ENCODE results near the gene QRICH1. TPM values are rescaled to one million over a fixed set of nuclear protein-coding genes. Genes with fewer than 3 reads are reported as not detected.

QRICH1 gene
- total and polyA plus RNA-seq, 2 donors (not counting 1 experiment from before 2014, with no cell fraction given) = 48.7 to 59.0 TPM

GRCh38 chr3:48999085-48999858 lies 94.6 kb downstream of the QRICH1 start:
- no peak overlapping the region for H3K4me3 ChIP-seq (replicated peaks in 1 of 4; ENCODE audit: control extremely low read depth in 1 of 4, insufficient read depth in 1 of 4, low read depth in 3 of 4, low read length in 4 of 4)
- no peaks in the 10 kb centered on the region for H3K27me3 ChIP-seq (ENCODE audit: control insufficient read depth, insufficient read depth, low read length)
- H3K79me2 ChIP-seq (ENCODE audit: control insufficient read depth, insufficient read depth, low read length) = no peaks in the 10 kb centered on the region
- H3K27ac ChIP-seq (ENCODE audit: insufficient read depth, low read length) = no peak overlapping the region
- H3K9me3 ChIP-seq (ENCODE audit: control insufficient read depth, insufficient read depth, low read depth, low read length) = no peaks in the 10 kb centered on the region
- H3K4me1 ChIP-seq (ENCODE audit: control insufficient read depth, extremely low read depth, insufficient read depth, low read length) = no peaks in the 10 kb centered on the region
- H4K20me1 ChIP-seq (ENCODE audit: control insufficient read depth, extremely low read depth, insufficient read depth, low read length) = no peaks in the 10 kb centered on the region
- no peak overlapping the region for H3K9ac ChIP-seq (ENCODE audit: insufficient read depth, low read length)
- TF ChIP-seq CTCF (conservative IDR thresholded peaks at IDR 0.05 in 1 of 2, IDR thresholded peaks at IDR 0.05 in 1 of 2; ENCODE audit: low read depth in 1 of 2, low read length in 2 of 2) = no peak
- no peak for TF ChIP-seq EZH2 (IDR thresholded peaks at IDR 0.05; ENCODE audit: low read length, missing control alignments)
- H3K36me3 ChIP-seq (ENCODE audit: control insufficient read depth, insufficient read depth, low read length) = no peaks in the 10 kb centered on the region
- no peak overlapping the region for H3K4me2 ChIP-seq (ENCODE audit: extremely low read depth, insufficient read depth, low read length)
- H2AFZ ChIP-seq (ENCODE audit: low read length) = no peak overlapping the region
- DNase-seq (ENCODE audit: low read depth in 2 of 2) = no peak

- H3K27ac ChIP-seq (ENCODE audit: insufficient read depth, low read length) = no peak overlapping the region
- H3K4me1 ChIP-seq (ENCODE audit: control insufficient read depth, extremely low read depth, insufficient read depth, low read length) = no peaks in the 10 kb centered on the region
- H4K20me1 ChIP-seq (ENCODE audit: control insufficient read depth, extremely low read depth, insufficient read depth, low read length) = no peaks in the 10 kb centered on the region
- peaks cover 3% of the 10 kb centered on the region for H3K79me2 ChIP-seq (ENCODE audit: control insufficient read depth, insufficient read depth, low read length)
- no peaks in the 10 kb centered on the region for H3K36me3 ChIP-seq (ENCODE audit: control insufficient read depth, insufficient read depth, low read length)
- H2AFZ ChIP-seq (ENCODE audit: low read length) = no peak overlapping the region
- H3K9ac ChIP-seq (ENCODE audit: insufficient read depth, low read length) = no peak overlapping the region
- H3K4me3 ChIP-seq (replicated peaks in 1 of 4; ENCODE audit: control extremely low read depth in 1 of 4, insufficient read depth in 1 of 4, low read depth in 3 of 4, low read length in 4 of 4) = no peak overlapping the region
- no peak for DNase-seq (ENCODE audit: low read depth in 2 of 2)
- H3K9me3 ChIP-seq (ENCODE audit: control insufficient read depth, insufficient read depth, low read depth, low read length) = no peaks in the 10 kb centered on the region
- no peaks in the 10 kb centered on the region for H3K27me3 ChIP-seq (ENCODE audit: control insufficient read depth, insufficient read depth, low read length)
- TF ChIP-seq CTCF (conservative IDR thresholded peaks at IDR 0.05 in 1 of 2, IDR thresholded peaks at IDR 0.05 in 1 of 2; ENCODE audit: low read depth in 1 of 2, low read length in 2 of 2) (no peak), EZH2 (IDR thresholded peaks at IDR 0.05; ENCODE audit: low read length, missing control alignments) (no peak)
- H3K4me2 ChIP-seq (ENCODE audit: extremely low read depth, insufficient read depth, low read length) = no peak overlapping the region
Measured at GRCh38 chr3:48997714-48998637, 95.9 kb downstream of the QRICH1 start.

DNA sequence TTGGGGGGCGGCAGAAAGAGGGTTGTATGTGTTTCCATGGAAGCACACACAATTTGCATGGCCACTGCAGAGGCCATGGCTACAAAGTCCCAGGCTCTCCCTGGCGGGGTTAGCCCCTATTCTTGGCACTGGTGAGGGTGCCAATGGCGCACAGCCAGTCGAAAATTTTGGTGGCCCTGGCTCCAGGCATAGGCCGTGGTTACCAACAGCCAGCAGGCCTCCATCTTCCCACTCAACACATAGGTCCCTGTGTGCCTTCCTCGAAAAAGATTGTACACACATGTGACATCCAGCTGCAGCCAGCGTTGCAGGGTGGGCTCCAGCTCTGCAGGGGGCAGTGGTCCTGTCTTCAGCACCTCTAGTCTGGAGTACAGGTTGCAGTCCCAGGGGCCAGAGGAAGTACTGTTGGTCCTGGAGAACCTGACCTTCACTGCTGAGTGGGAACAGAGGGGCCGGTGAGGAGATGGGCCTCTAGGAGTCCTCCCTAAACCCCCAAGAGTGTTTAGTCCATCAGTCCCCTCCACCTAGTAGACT lies 96.7 kb downstream of the QRICH1 start:
- Histone ChIP-seq H2AFZ (ENCODE audit: low read length) (no peak overlapping the region), H3K36me3 (ENCODE audit: control insufficient read depth, insufficient read depth, low read length) (peaks cover 2% of the 10 kb centered on the region), H3K9ac (ENCODE audit: insufficient read depth, low read length) (no peak overlapping the region), H4K20me1 (ENCODE audit: control insufficient read depth, extremely low read depth, insufficient read depth, low read length) (no peaks in the 10 kb centered on the region), H3K4me1 (ENCODE audit: control insufficient read depth, extremely low read depth, insufficient read depth, low read length) (no peaks in the 10 kb centered on the region), H3K4me3 (replicated peaks in 1 of 4; ENCODE audit: control extremely low read depth in 1 of 4, insufficient read depth in 1 of 4, low read depth in 3 of 4, low read length in 4 of 4) (no peak overlapping the region), H3K4me2 (ENCODE audit: extremely low read depth, insufficient read depth, low read length) (no peak overlapping the region), H3K27ac (ENCODE audit: insufficient read depth, low read length) (no peak overlapping the region), H3K79me2 (ENCODE audit: control insufficient read depth, insufficient read depth, low read length) (peaks cover 5% of the 10 kb centered on the region), H3K9me3 (ENCODE audit: control insufficient read depth, insufficient read depth, low read depth, low read length) (no peaks in the 10 kb centered on the region), H3K27me3 (ENCODE audit: control insufficient read depth, insufficient read depth, low read length) (no peaks in the 10 kb centered on the region)
- TF ChIP-seq EZH2 (IDR thresholded peaks at IDR 0.05; ENCODE audit: low read length, missing control alignments) (no peak), CTCF (conservative IDR thresholded peaks at IDR 0.05 in 1 of 2, IDR thresholded peaks at IDR 0.05 in 1 of 2; ENCODE audit: low read depth in 1 of 2, low read length in 2 of 2) (no peak)
- no peak for DNase-seq (ENCODE audit: low read depth in 2 of 2)
